ENCODE measurements around the gene PTPRN2. TPM values are rescaled to one million over a fixed set of nuclear protein-coding genes. Genes with fewer than 3 reads are reported as not detected.

Gene PTPRN2
- total and polyA plus RNA-seq, 9 of the 15 experiments (the other 6 are each of a cell fraction or from before 2014, with no cell fraction given): not detected

DNA sequence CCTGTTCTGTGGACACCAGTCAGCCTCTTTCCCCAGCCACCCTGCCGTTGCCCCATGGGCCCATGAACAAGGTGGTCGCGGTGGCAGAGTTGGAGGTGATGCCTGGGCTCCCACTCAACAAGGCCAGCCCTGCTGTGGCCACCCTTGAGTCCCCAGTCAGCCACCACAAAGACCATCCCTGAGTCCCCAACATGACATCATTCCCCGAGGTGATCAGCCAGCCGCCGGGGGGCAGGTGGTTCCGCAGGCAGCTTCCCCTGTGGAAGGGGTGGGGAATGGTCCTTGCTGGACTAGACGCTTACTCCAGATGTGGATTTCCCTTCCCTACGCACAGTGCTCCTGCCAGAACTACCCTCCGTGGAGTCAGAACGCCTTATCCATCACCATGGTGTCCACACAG is 271.7 kb downstream of the PTPRN2 start:
- intact Hi-C loops (cut with micrococcal nuclease): no loop called here
- H3K27me3 ChIP-seq (ENCODE audit: control insufficient read depth in 2 of 2, insufficient read depth in 2 of 2, low read length in 2 of 2): peaks cover 11 to 33% of the 10 kb centered on the region in 2 experiments; a peak in 3 of 5 replicates
- H3K9me3 ChIP-seq (replicated peaks; ENCODE audit: control insufficient read depth, insufficient read depth, low read depth, low read length): peaks cover 16% of the 10 kb centered on the region

DNA sequence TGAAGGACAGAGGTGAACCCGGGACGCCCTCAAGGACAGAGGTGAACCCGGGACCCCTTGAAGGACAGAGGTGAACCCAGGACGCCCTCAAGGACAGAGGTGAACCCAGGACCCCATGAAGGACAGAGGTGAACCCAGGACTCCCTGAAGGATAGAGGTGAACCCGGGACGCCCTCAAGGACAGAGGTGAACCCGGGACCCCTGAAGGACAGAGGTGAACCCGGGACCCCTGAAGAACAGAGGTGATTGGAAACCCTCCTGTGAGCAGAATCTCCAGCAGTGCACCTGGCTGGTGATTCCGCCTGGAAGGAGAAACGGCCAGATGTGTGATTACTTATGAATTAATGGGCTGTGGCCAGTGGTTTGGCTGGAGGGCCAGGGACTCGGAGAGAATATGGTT is 272.3 kb downstream of the PTPRN2 start:
- in situ Hi-C loops (cut with MboI) (no loop called here), intact Hi-C loops (cut with micrococcal nuclease) (no loop called here)
- BruUV-seq (replicated peaks): no TSS peak
- Histone ChIP-seq H2AFZ (ENCODE audit: low read depth, low read length) (no peak overlapping the region), H3K27me3 (ENCODE audit: control insufficient read depth in 2 of 2, insufficient read depth in 2 of 2, low read length in 2 of 2) (peaks cover 11 to 31% of the 10 kb centered on the region in 2 experiments; a peak in 3 of 5 replicates), H3K9me1 (ENCODE audit: control insufficient read depth, insufficient read depth, low read length) (no peaks in the 10 kb centered on the region), H3K4me1 (replicated peaks in 1 of 2; ENCODE audit: control insufficient read depth in 2 of 2, insufficient read depth in 2 of 2, low read length in 2 of 2) (0 out of 5 replicates have a peak, but pooled peaks cover 0 to 1% of the 10 kb centered on the region in 2 experiments), H3K36me3 (ENCODE audit: control insufficient read depth, insufficient read depth, low read length) (no peaks in the 10 kb centered on the region), H3K9ac (ENCODE audit: insufficient read depth in 1 of 2, low read depth in 2 of 2, low read length in 2 of 2) (no peak overlapping the region), H3K4me3 (no peak overlapping the region), H3K27ac (ENCODE audit: extremely low read depth, low read depth, low read length) (no peak overlapping the region), H3K9me3 (replicated peaks; ENCODE audit: control insufficient read depth, insufficient read depth, low read depth, low read length) (peaks cover 16% of the 10 kb centered on the region), H3K79me2 (ENCODE audit: control insufficient read depth, insufficient read depth, low read length) (no peaks in the 10 kb centered on the region), H4K20me1 (replicated peaks; ENCODE audit: control insufficient read depth, insufficient read depth, low read length) (no peaks in the 10 kb centered on the region), H3K4me2 (ENCODE audit: insufficient read depth, low read length) (no peak overlapping the region)
- WGBS (ENCODE audit: insufficient coverage, low coverage, missing lambda C conversion rate): 1% methylated on average over 11 of the region's 11 CpGs
- ChIA-PET CTCF (ENCODE audit: low intra/inter-chr PET ratio) (no interaction called here), POLR2A (no interaction called here)
- DNase-seq (ENCODE audit: extremely low read depth in 1 of 4, low spot score in 3 of 4) (no peak), ATAC-seq (no peak), FAIRE-seq (no peak)
- no peak for TF ChIP-seq ZNF174 (CRISPR knock-in tag; IDR thresholded peaks at IDR 0.05)
- no peak for TF ChIP-seq ZC3H4 (CRISPR knock-in tag; IDR thresholded peaks at IDR 0.05; ENCODE audit: borderline replicate concordance)
- TF ChIP-seq PTBP1 (IDR thresholded peaks at IDR 0.05; ENCODE audit: low read depth, low read length): no peak
- no peak for TF ChIP-seq MCM3 (IDR thresholded peaks at IDR 0.05)
- TF ChIP-seq, protein P1, sequence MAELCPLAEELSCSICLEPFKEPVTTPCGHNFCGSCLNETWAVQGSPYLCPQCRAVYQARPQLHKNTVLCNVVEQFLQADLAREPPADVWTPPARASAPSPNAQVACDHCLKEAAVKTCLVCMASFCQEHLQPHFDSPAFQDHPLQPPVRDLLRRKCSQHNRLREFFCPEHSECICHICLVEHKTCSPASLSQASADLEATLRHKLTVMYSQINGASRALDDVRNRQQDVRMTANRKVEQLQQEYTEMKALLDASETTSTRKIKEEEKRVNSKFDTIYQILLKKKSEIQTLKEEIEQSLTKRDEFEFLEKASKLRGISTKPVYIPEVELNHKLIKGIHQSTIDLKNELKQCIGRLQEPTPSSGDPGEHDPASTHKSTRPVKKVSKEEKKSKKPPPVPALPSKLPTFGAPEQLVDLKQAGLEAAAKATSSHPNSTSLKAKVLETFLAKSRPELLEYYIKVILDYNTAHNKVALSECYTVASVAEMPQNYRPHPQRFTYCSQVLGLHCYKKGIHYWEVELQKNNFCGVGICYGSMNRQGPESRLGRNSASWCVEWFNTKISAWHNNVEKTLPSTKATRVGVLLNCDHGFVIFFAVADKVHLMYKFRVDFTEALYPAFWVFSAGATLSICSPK (IDR thresholded peaks at IDR 0.05; ENCODE audit: borderline replicate concordance): no peak
- TF ChIP-seq MEF2D (tag; conservative IDR thresholded peaks at IDR 0.05; ENCODE audit: low read depth): no peak
- no peak for TF ChIP-seq MEIS2 (IDR thresholded peaks at IDR 0.05; ENCODE audit: partially characterized antibody)
- TF ChIP-seq HDAC8 (tag; IDR thresholded peaks at IDR 0.05): no peak
- no peak for TF ChIP-seq L3MBTL2 (IDR thresholded peaks at IDR 0.05)
- TF ChIP-seq SPI1 (IDR thresholded peaks at IDR 0.05; ENCODE audit: borderline replicate concordance, low read depth, low read length): no peak
- no peak for TF ChIP-seq STAT5B (CRISPR knock-in tag; IDR thresholded peaks at IDR 0.05)
- TF ChIP-seq, protein P2, sequence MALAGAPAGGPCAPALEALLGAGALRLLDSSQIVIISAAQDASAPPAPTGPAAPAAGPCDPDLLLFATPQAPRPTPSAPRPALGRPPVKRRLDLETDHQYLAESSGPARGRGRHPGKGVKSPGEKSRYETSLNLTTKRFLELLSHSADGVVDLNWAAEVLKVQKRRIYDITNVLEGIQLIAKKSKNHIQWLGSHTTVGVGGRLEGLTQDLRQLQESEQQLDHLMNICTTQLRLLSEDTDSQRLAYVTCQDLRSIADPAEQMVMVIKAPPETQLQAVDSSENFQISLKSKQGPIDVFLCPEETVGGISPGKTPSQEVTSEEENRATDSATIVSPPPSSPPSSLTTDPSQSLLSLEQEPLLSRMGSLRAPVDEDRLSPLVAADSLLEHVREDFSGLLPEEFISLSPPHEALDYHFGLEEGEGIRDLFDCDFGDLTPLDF (CRISPR knock-in tag; IDR thresholded peaks at IDR 0.05): no peak
- no peak for TF ChIP-seq TAF1 (IDR thresholded peaks at IDR 0.05; ENCODE audit: control insufficient read depth, extremely low read depth, insufficient read depth, low read length, severe bottlenecking)
- TF ChIP-seq ZNF444 (CRISPR knock-in tag; IDR thresholded peaks at IDR 0.05): no peak

More for the DNA sequence above, 271.7 kb downstream of the PTPRN2 start:
- no TSS peak for BruUV-seq (replicated peaks)
- H3K4me1 ChIP-seq (replicated peaks in 1 of 2; ENCODE audit: control insufficient read depth in 2 of 2, insufficient read depth in 2 of 2, low read length in 2 of 2): 0 out of 5 replicates have a peak, but pooled peaks cover 0 to 3% of the 10 kb centered on the region in 2 experiments
- H4K20me1 ChIP-seq (replicated peaks; ENCODE audit: control insufficient read depth, insufficient read depth, low read length): no peaks in the 10 kb centered on the region
- FAIRE-seq (no peak), ATAC-seq (no peak), DNase-seq (ENCODE audit: extremely low read depth in 1 of 4, low spot score in 3 of 4) (no peak)
- POLR2A ChIA-PET: no interaction called here
- TF ChIP-seq RBFOX2 (IDR thresholded peaks at IDR 0.05; ENCODE audit: low read depth, low read length): no peak
- TF ChIP-seq GATAD2A (IDR thresholded peaks at IDR 0.05): no peak
- no peak overlapping the region for H3K9ac ChIP-seq (ENCODE audit: insufficient read depth in 1 of 2, low read depth in 2 of 2, low read length in 2 of 2)
- no peak overlapping the region for H3K4me2 ChIP-seq (ENCODE audit: insufficient read depth, low read length)
- in situ Hi-C loops (cut with MboI): no loop called here
- WGBS (ENCODE audit: insufficient coverage, low coverage, missing lambda C conversion rate): 0% methylated on average over 11 of the region's 11 CpGs
- no peaks in the 10 kb centered on the region for H3K36me3 ChIP-seq (ENCODE audit: control insufficient read depth, insufficient read depth, low read length)
- no peak overlapping the region for H3K4me3 ChIP-seq
- no peak overlapping the region for H3K27ac ChIP-seq (ENCODE audit: extremely low read depth, low read depth, low read length)
- H3K9me1 ChIP-seq (ENCODE audit: control insufficient read depth, insufficient read depth, low read length): no peaks in the 10 kb centered on the region
- no peaks in the 10 kb centered on the region for H3K79me2 ChIP-seq (ENCODE audit: control insufficient read depth, insufficient read depth, low read length)
- CTCF ChIA-PET (ENCODE audit: low intra/inter-chr PET ratio): no interaction called here
- no peak overlapping the region for H2AFZ ChIP-seq (ENCODE audit: low read depth, low read length)
